A549 treated with dexamethasone at 1 μM for 4 hours (cell line): ENCODE measurements around the gene GNB1L. TPM values are rescaled to one million over a fixed set of nuclear protein-coding genes. Genes with fewer than 3 reads are reported as not detected.

Experiments used
- total RNA-seq: library from RNA; stranded (reverse); fragments of 200-300 nt; extraction: Qiagen RNA extraction; gene quantifications from 5 replicates; pipeline ENCODE4 v1.2.3, GENCODE V29; 2022

GNB1L gene
- 13.4 to 19.9 TPM (median 16.2 TPM) in 5 replicates for total RNA-seq

GRCh38 chr22:19854778-19855503 lies at the start of gene GNB1L, which contains the start of gene RTL10:
TSS of gene GNB1L (minus strand) at chr22:19854874. CDS start at chr22:19821355, 33,519 bp downstream.
TSS of gene RTL10 (minus strand) at chr22:19854874. CDS start at chr22:19852261, 2,613 bp downstream.

GRCh38 chr22:19760058-19760950 lies 94.4 kb downstream of the GNB1L start, which contains the start of gene TBX1:
TSS of gene TBX1 (plus strand) at chr22:19760778. CDS start at chr22:19760844, 66 bp downstream.

Other genes starting within 250 kb of the GNB1L start
- gene SEPTIN5, start 140.4 kb downstream of the GNB1L start, total RNA-seq, result 9.3 to 11.0 TPM (median 9.9 TPM) in 5 replicates
- 0.79 to 2.1 TPM (median 1.8 TPM) in 5 replicates for gene GP1BB, start 131.3 kb downstream of the GNB1L start, total RNA-seq
- gene TBX1, start 94.1 kb downstream of the GNB1L start, total RNA-seq, result 2.0 to 5.2 TPM (median 4.1 TPM) in 5 replicates
- gene RTL10, start within 50 bp of the GNB1L start, total RNA-seq, result 6.2 to 9.7 TPM (median 8.7 TPM) in 5 replicates
- gene COMT, start 86.9 kb upstream of the GNB1L start, total RNA-seq, result 117 to 142 TPM (median 130 TPM) in 5 replicates
- gene TXNRD2, start 86.9 kb upstream of the GNB1L start, total RNA-seq, result 30.3 to 38.5 TPM (median 32.5 TPM) in 5 replicates
- 1.6 to 2.6 TPM (median 2.5 TPM) in 5 replicates for gene ARVCF, start 161.9 kb upstream of the GNB1L start, total RNA-seq
- gene TANGO2, start 166.2 kb upstream of the GNB1L start, total RNA-seq, result 10.7 to 14.9 TPM (median 14.2 TPM) in 5 replicates
- 15.6 to 21.8 TPM (median 20.6 TPM) in 5 replicates for gene DGCR8, start 225.4 kb upstream of the GNB1L start, total RNA-seq